OCI-LY7 (cell line): ENCODE results near the gene TBX2. TPM values are rescaled to one million over a fixed set of nuclear protein-coding genes. Genes with fewer than 3 reads are reported as not detected.

Source experiments
- BruUV-seq: library from RNA; stranded (reverse); fragments of 400-500 nt; replicated peaks from 2 replicates; lab custom pipeline; 2021; lab: Mats Ljungman, UMichigan
- CTCF ChIA-PET: fragments of 300-600 bp; sonication (Branson Sonifier 250); formaldehyde crosslinking; loops from one replicate; lab custom pipeline; 2022; ENCODE audit warnings: antibody characterized with exemption; ENCODE audit not compliant: unreplicated experiment; lab: Charles Lee
- POLR2A ChIA-PET: fragments of 300-600 bp; sonication (Branson Sonifier 250); formaldehyde crosslinking; loops from one replicate; lab custom pipeline; 2022; ENCODE audit warnings: antibody characterized with exemption; lab: Charles Lee
- DNase-seq: peaks from one replicate; pipeline ENCODE4 v3.0.0-alpha.2; 2015; ENCODE audit warnings: low spot score
- H2AFZ ChIP-seq: fragments of 200-600 bp; sonication (generic), shearing (Covaris generic); 2 replicates; pipeline ENCODE4 v1.6.1; 2014; ENCODE audit warnings: mild to moderate bottlenecking, antibody characterized with exemption, low read length, moderate library complexity
- H3K27ac ChIP-seq: fragments of 200-600 bp; sonication (generic); 2 replicates; pipeline ENCODE4 v1.5.1; 2014; ENCODE audit warnings: mixed run types, low read depth, mild to moderate bottlenecking, moderate library complexity, low read length, inconsistent platforms; ENCODE audit not compliant: poor library complexity, severe bottlenecking
- H3K36me3 ChIP-seq: fragments of 200-600 bp; sonication (generic); 2 replicates; pipeline ENCODE4 v1.6.1; 2014; ENCODE audit warnings: mild to moderate bottlenecking, antibody characterized with exemption, low read length, moderate library complexity, mixed read lengths; ENCODE audit not compliant: insufficient read depth
- H3K4me1 ChIP-seq: fragments of 200-600 bp; sonication (generic); 2 replicates; pipeline ENCODE4 v1.5.1; 2014; ENCODE audit warnings: mild to moderate bottlenecking, low read length; ENCODE audit not compliant: insufficient read depth, poor library complexity, severe bottlenecking
- H3K4me2 ChIP-seq: fragments of 200-600 bp; sonication (generic); 2 replicates; pipeline ENCODE4 v1.6.1; 2014; ENCODE audit warnings: mild to moderate bottlenecking, low read length
- H3K4me3 ChIP-seq: fragments of 200-600 bp; sonication (generic); 2 replicates; pipeline ENCODE4 v1.5.1; 2014; ENCODE audit warnings: mild to moderate bottlenecking, low read depth, low read length; ENCODE audit not compliant: poor library complexity, severe bottlenecking
- H3K79me2 ChIP-seq: fragments of 200-600 bp; sonication (generic); 2 replicates; pipeline ENCODE4 v1.6.1; 2016; ENCODE audit warnings: low read depth, mild to moderate bottlenecking, low read length, moderate library complexity, mixed read lengths; ENCODE audit not compliant: insufficient read depth
- H3K9me2 ChIP-seq: fragments of 200-600 bp; sonication (generic); 2 replicates; pipeline ENCODE4 v1.6.1; 2016; ENCODE audit warnings: mild to moderate bottlenecking, low read length, mixed read lengths; ENCODE audit not compliant: insufficient read depth
- H3K9me3 ChIP-seq: fragments of 200-600 bp; sonication (generic); 2 replicates; pipeline ENCODE4 v1.6.1; 2014; ENCODE audit warnings: mild to moderate bottlenecking, mixed run types, low read length, mixed read lengths
- H4K20me1 ChIP-seq: fragments of 200-600 bp; sonication (generic); 2 replicates; pipeline ENCODE4 v1.6.1; 2014; ENCODE audit warnings: mild to moderate bottlenecking, antibody characterized with exemption, low read length, moderate library complexity, mixed read lengths; ENCODE audit not compliant: insufficient read depth
- CTCF ChIP-seq: fragments of 200-600 bp; sonication (generic); conservative IDR thresholded peaks from 2 replicates; pipeline ENCODE4 v1.5.1; 2014; ENCODE audit warnings: mild to moderate bottlenecking, antibody characterized with exemption, low read length, moderate library complexity, mixed read lengths
- EZH2phosphoT487 ChIP-seq: fragments of 200-600 bp; sonication (generic); IDR thresholded peaks from 2 replicates; pipeline ENCODE4 v1.6.1; 2018; ENCODE audit warnings: low read depth, borderline replicate concordance, mild to moderate bottlenecking, mixed run types, antibody characterized with exemption, low read length, moderate library complexity, mixed read lengths
- intact Hi-C: fragments of 100-400 bp; cut with micrococcal nuclease; formaldehyde crosslinking; loops from one replicate; pipeline ENCODE4 v1.10.0; 2022; ENCODE audit not compliant: unreplicated experiment
- total RNA-seq, 2 experiments: library from RNA; depleted of rRNA in 1 of 2; stranded (reverse); fragments of >200 nt in 1 of 2; shearing (Covaris generic) in 1 of 2; gene quantifications; 2 replicates each; pipeline ENCODE4 v1.2.3, GENCODE V29; 2014 to 2022

Gene TBX2
- total RNA-seq, 2 experiments from 2014 or later = not detected

- no peak for TF ChIP-seq EZH2phosphoT487
- no peak for TF ChIP-seq CTCF
- DNase-seq = no peak
- H3K4me1 ChIP-seq = peaks cover 3% of the 10 kb centered on the region
Measured at GRCh38 chr17:61404663-61404912, 4.9 kb downstream of the TBX2 start.

DNA sequence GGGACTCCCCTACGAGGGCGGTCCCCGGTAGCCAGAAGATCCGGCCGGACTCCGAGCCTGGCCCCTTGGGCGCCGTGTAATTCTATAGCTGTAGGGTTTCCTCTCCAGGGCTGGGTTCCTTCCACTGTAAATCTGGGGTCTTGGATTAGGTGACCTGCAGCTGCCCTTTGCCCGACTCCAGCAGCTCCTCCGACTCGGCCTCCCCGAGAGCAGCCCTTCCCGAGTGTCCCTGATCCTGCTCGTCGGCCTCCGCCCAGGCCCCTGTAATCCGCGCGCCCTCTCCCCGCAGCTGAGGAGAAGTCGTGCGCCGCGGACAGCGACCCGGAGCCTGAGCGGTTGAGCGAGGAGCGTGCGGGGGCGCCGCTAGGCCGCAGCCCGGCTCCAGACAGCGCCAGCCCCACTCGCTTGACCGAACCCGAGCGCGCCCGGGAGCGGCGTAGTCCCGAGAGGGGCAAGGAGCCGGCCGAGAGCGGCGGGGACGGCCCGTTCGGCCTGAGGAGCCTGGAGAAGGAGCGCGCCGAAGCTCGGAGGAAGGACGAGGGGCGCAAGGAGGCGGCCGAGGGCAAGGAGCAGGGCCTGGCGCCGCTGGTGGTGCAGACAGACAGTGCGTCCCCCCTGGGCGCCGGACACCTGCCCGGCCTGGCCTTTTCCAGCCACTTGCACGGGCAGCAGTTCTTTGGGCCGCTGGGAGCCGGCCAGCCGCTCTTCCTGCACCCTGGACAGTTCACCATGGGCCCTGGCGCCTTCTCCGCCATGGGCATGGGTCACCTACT lies 5.5 kb downstream of the TBX2 start:
- TF ChIP-seq CTCF (no peak), EZH2phosphoT487 (no peak)
- no peak overlapping the region for H2AFZ ChIP-seq
- H3K27ac ChIP-seq = no peak overlapping the region
- ChIA-PET CTCF (no interaction called here), POLR2A (interaction anchor here (0.6 kb wide), 1 partner anchor 917 kb away, joined by 3 read pairs; no protein-coding TSS in a partner anchor)
- H3K36me3 ChIP-seq = no peaks in the 10 kb centered on the region
- no peak overlapping the region for H3K4me3 ChIP-seq
- no peak overlapping the region for H3K4me2 ChIP-seq
- H3K4me1 ChIP-seq = peaks cover 3% of the 10 kb centered on the region
- intact Hi-C loops = no loop called here
- no TSS peak for BruUV-seq
- DNase-seq = no peak
- no peaks in the 10 kb centered on the region for H3K79me2 ChIP-seq
- no peaks in the 10 kb centered on the region for H3K9me2 ChIP-seq
- H3K9me3 ChIP-seq = no peaks in the 10 kb centered on the region
- no peaks in the 10 kb centered on the region for H4K20me1 ChIP-seq

More at GRCh38 chr17:61404663-61404912, 4.9 kb downstream of the TBX2 start:
- POLR2A ChIA-PET = interaction anchor here (0.6 kb wide), 1 partner anchor 918 kb away, joined by 3 read pairs; no protein-coding TSS in a partner anchor
- no peak overlapping the region for H3K4me2 ChIP-seq
- H3K79me2 ChIP-seq = no peaks in the 10 kb centered on the region
- intact Hi-C loops = no loop called here
- H4K20me1 ChIP-seq = no peaks in the 10 kb centered on the region
- BruUV-seq = no TSS peak
- no peaks in the 10 kb centered on the region for H3K9me2 ChIP-seq
- H3K36me3 ChIP-seq = no peaks in the 10 kb centered on the region
- no peaks in the 10 kb centered on the region for H3K9me3 ChIP-seq
- CTCF ChIA-PET = no interaction called here
- H3K4me3 ChIP-seq = no peak overlapping the region
- no peak overlapping the region for H2AFZ ChIP-seq
- no peak overlapping the region for H3K27ac ChIP-seq
